ENCODE results near the gene ACP5. TPM values are rescaled to one million over a fixed set of nuclear protein-coding genes. Genes with fewer than 3 reads are reported as not detected.
A peak's percentile ranks its signal among the peaks of the same experiment; 100 is the strongest.
"Not testable (repeated sequence)": the region's sequence is repeated elsewhere in the genome, so short reads cannot be mapped to it uniquely, and the experiment has no call there.

ACP5 gene
- total RNA-seq: 1 to 10 TPM; 8.3 to 8.8 TPM

DNA sequence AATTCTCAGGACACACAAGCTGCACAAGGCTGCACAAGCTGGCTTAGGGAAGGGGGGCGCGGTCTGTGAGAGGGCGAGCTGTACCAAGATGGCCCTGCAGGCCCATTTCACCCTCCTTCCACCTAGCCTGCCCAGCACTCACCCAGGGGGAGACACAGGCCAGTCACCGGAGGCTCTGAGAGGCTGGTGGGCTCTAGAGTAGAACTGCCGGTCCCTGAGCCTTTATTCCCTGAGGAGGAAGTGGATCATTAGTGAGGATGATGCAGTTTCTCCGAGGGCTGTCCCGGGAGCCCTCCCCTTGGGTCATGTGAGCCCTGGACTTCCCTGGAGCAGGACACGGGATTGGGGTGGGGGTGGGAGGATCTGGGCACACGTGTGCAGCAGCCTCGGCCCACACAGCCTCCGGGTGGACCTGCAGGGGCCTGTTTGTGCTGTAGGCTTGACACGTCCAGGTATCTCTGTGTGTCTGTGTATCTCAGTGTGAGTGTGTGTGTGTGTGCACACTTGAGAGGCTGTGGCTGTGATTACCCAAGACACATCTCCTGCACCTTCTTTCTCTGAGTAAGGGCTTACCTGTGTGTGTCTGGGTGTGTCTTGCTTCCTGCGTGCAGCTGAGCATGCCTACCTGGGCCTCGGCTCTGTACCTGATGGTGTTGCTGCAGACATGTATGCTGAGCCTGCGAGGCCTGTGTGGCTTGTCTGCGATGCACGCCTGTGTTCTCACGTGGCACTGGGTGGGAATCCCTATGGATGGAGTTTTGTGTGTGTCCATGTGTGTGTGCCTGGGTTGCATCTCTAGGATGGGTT, at the start of gene ACP5:
Gene ACP5 (minus strand): TSS at position 195 of the 807 bp plus-strand sequence. CDS start 328 bp downstream, outside the sequence.
- no peak for DNase-seq
- Mint-ChIP-seq H3K4me1 (ENCODE audit: low read depth) (peaks cover 29% of the 10 kb centered on the region), H3K27ac (no peak within 1 kb of the TSS), H3K27me3 (ENCODE audit: low read depth) (no peaks in the 10 kb centered on the region), H3K4me3 (peak within 1 kb of the TSS; percentile 63), H3K9me3 (no peaks in the 10 kb centered on the region), H3K36me3 (ENCODE audit: low read depth) (no peaks in the 10 kb centered on the region)
- CTCF ChIA-PET: interaction anchor here (0.6 to 6.6 kb wide), 3 partner anchors 10 to 95 kb away, joined by 3 to 60 read pairs (median 5); partner anchors contain the start of gene ELOF1
- intact Hi-C loops (cut with micrococcal nuclease): no loop called here

- intact Hi-C loops (cut with micrococcal nuclease): no loop called here
These were observed 48.8 kb upstream of the ACP5 start for GRCh38 chr19:11626252-11626651.

GRCh38 chr19:11624069-11624463, 46.6 kb upstream of the ACP5 start:
- DNase-seq: no peak
- Mint-ChIP-seq H3K4me3 (no peak overlapping the region), H3K27ac (no peak overlapping the region), H3K4me1 (ENCODE audit: low read depth) (peaks cover 8% of the 10 kb centered on the region), H3K27me3 (ENCODE audit: low read depth) (peaks cover 9% of the 10 kb centered on the region), H3K9me3 (peaks cover 7% of the 10 kb centered on the region), H3K36me3 (ENCODE audit: low read depth) (peaks cover 25% of the 10 kb centered on the region)
- CTCF ChIA-PET: no interaction called here
- intact Hi-C loops (cut with micrococcal nuclease): no loop called here

More at GRCh38 chr19:11626252-11626651, 48.8 kb upstream of the ACP5 start:
- no peak for DNase-seq
- Mint-ChIP-seq H3K4me3 (no peak overlapping the region), H3K27me3 (ENCODE audit: low read depth) (peaks cover 14% of the 10 kb centered on the region), H3K27ac (no peak overlapping the region), H3K4me1 (ENCODE audit: low read depth) (peaks cover 8% of the 10 kb centered on the region), H3K36me3 (ENCODE audit: low read depth) (peaks cover 5% of the 10 kb centered on the region), H3K9me3 (peaks cover 3% of the 10 kb centered on the region)
- CTCF ChIA-PET: no interaction called here

GRCh38 chr19:11622401-11622800, 45.0 kb upstream of the ACP5 start:
- CTCF ChIA-PET: interaction anchor here (0.6 kb wide), 1 partner anchor 786 kb away, joined by 3 read pairs; no protein-coding TSS in a partner anchor
- DNase-seq; H3K4me1 Mint-ChIP-seq (ENCODE audit: low read depth); H3K4me3 Mint-ChIP-seq; H3K27ac Mint-ChIP-seq; H3K27me3 Mint-ChIP-seq (ENCODE audit: low read depth); intact Hi-C loops (cut with micrococcal nuclease): not testable (repeated sequence)
- H3K36me3 Mint-ChIP-seq (ENCODE audit: low read depth): peaks cover 41% of the 10 kb centered on the region
- H3K9me3 Mint-ChIP-seq: peaks cover 20% of the 10 kb centered on the region

- peaks cover 8% of the 10 kb centered on the region for H3K4me1 Mint-ChIP-seq (ENCODE audit: low read depth)
- CTCF ChIA-PET: no interaction called here
- H3K36me3 Mint-ChIP-seq (ENCODE audit: low read depth): peaks cover 54% of the 10 kb centered on the region
- no peak overlapping the region for H3K27ac Mint-ChIP-seq
- intact Hi-C loops (cut with micrococcal nuclease): no loop called here
- H3K27me3 Mint-ChIP-seq (ENCODE audit: low read depth): peaks cover 8% of the 10 kb centered on the region
- peaks cover 29% of the 10 kb centered on the region for H3K9me3 Mint-ChIP-seq
- no peak for DNase-seq
- no peak overlapping the region for H3K4me3 Mint-ChIP-seq
These were observed 43.1 kb upstream of the ACP5 start for GRCh38 chr19:11620553-11620952.

GRCh38 chr19:11617180-11618062, 40.0 kb upstream of the ACP5 start:
- H3K27ac Mint-ChIP-seq: no peak overlapping the region
- no peaks in the 10 kb centered on the region for H3K27me3 Mint-ChIP-seq (ENCODE audit: low read depth)
- CTCF ChIA-PET: no interaction called here

DNA sequence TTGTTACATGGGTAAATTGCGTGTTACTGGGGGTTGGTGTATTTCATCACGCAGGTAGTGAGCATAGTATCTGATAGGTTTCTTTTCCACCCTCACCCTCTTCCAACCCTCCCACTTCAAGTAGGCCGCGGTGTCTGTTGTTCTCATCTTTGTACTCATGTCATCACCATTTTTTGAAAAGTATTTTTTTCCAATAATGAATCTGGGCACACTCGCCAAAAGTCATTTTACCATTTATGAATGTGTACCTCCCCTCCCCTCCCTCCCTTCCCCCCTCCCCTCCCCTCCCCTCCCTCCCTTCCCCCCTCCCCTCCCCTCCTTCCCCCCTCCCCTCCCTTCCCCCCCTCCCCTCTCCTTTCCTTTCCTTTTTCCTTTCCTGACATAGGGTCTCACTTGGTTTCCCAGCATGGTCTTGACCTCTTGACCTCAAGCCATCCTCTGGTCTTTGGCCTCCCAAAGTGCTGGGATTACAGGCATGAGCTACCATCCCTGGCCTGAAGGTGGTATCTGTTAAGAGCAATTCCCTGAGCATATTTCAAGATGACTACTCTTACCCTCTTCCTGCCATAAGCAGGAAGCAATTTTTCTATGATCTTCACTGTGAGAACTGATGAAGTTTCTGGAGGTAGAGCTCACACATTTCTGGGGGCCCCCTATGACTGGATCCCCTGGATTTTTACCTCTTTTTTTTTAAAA, 35.5 kb upstream of the ACP5 start:
- peaks cover 48% of the 10 kb centered on the region for H3K36me3 Mint-ChIP-seq (ENCODE audit: low read depth)
- intact Hi-C loops (cut with micrococcal nuclease): no loop called here
- no peak for DNase-seq
- H3K27ac Mint-ChIP-seq: peak overlapping the region; percentile 74
- peaks cover 22% of the 10 kb centered on the region for H3K9me3 Mint-ChIP-seq
- CTCF ChIA-PET: interaction anchor here (0.6 to 1.2 kb wide), 2 partner anchors 25 to 77 kb away, joined by 3 to 4 read pairs; no protein-coding TSS in a partner anchor
- peaks cover 5% of the 10 kb centered on the region for H3K4me1 Mint-ChIP-seq (ENCODE audit: low read depth)
- H3K4me3 Mint-ChIP-seq: no peak overlapping the region
- H3K27me3 Mint-ChIP-seq (ENCODE audit: low read depth): no peaks in the 10 kb centered on the region

More at GRCh38 chr19:11617180-11618062, 40.0 kb upstream of the ACP5 start:
- peaks cover 5% of the 10 kb centered on the region for H3K4me1 Mint-ChIP-seq (ENCODE audit: low read depth)
- H3K36me3 Mint-ChIP-seq (ENCODE audit: low read depth): peaks cover 75% of the 10 kb centered on the region
- intact Hi-C loops (cut with micrococcal nuclease): no loop called here
- peaks cover 33% of the 10 kb centered on the region for H3K9me3 Mint-ChIP-seq
- H3K4me3 Mint-ChIP-seq: no peak overlapping the region
- DNase-seq: no peak

- no peak for DNase-seq
- Mint-ChIP-seq H3K36me3 (ENCODE audit: low read depth) (peaks cover 47% of the 10 kb centered on the region), H3K27me3 (ENCODE audit: low read depth) (no peaks in the 10 kb centered on the region), H3K9me3 (peaks cover 17% of the 10 kb centered on the region), H3K4me3 (no peak overlapping the region), H3K27ac (no peak overlapping the region), H3K4me1 (ENCODE audit: low read depth) (peaks cover 5% of the 10 kb centered on the region)
- intact Hi-C loops (cut with micrococcal nuclease): no loop called here
- CTCF ChIA-PET: no interaction called here
These were observed 34.3 kb upstream of the ACP5 start for GRCh38 chr19:11611730-11612129.

GRCh38 chr19:11606484-11606883, 29.0 kb upstream of the ACP5 start:
- Mint-ChIP-seq H3K9me3 (peaks cover 27% of the 10 kb centered on the region), H3K27me3 (ENCODE audit: low read depth) (no peaks in the 10 kb centered on the region), H3K27ac (no peak overlapping the region), H3K4me1 (ENCODE audit: low read depth) (peaks cover 6% of the 10 kb centered on the region), H3K4me3 (no peak overlapping the region), H3K36me3 (ENCODE audit: low read depth) (peaks cover 46% of the 10 kb centered on the region)
- CTCF ChIA-PET: no interaction called here
- intact Hi-C loops (cut with micrococcal nuclease): no loop called here
- DNase-seq: no peak

GRCh38 chr19:11599704-11600103, 22.3 kb upstream of the ACP5 start:
- H3K4me1 Mint-ChIP-seq (ENCODE audit: low read depth): peaks cover 35% of the 10 kb centered on the region
- peaks cover 17% of the 10 kb centered on the region for H3K36me3 Mint-ChIP-seq (ENCODE audit: low read depth)
- intact Hi-C loops (cut with micrococcal nuclease); H3K4me3 Mint-ChIP-seq; H3K27ac Mint-ChIP-seq; H3K9me3 Mint-ChIP-seq; H3K27me3 Mint-ChIP-seq (ENCODE audit: low read depth): not testable (repeated sequence)
- peak; percentile 31 for DNase-seq
- CTCF ChIA-PET: interaction anchor here (0.7 kb wide), 1 partner anchor 363 kb away, joined by 4 read pairs; no protein-coding TSS in a partner anchor

DNA sequence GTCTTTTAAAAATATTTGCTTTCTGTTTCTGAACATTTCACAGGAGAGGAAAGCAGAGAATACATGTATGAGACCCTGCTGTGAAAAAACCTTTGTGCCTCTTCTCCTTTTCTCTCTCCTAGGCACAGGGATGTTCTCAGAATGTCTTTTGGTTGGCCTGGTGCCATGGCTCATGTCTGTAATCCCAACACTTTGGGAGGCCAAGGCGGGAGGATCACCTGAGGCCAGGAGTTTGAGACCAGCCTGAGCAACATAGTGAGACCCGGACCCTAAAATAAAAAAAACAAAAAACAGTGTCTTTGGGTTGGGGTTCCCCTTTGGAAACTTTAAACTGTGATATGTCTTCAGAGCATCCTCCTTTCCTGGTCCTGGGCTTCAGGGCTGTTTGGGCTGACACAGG, 21.3 kb upstream of the ACP5 start:
- Mint-ChIP-seq H3K27ac (no peak overlapping the region), H3K4me3 (peak overlapping the region; percentile 47), H3K27me3 (ENCODE audit: low read depth) (no peaks in the 10 kb centered on the region), H3K4me1 (ENCODE audit: low read depth) (peaks cover 35% of the 10 kb centered on the region), H3K36me3 (ENCODE audit: low read depth) (peaks cover 8% of the 10 kb centered on the region), H3K9me3 (peaks cover 2% of the 10 kb centered on the region)
- intact Hi-C loops (cut with micrococcal nuclease): no loop called here
- CTCF ChIA-PET: interaction anchor here (0.7 kb wide), 1 partner anchor 80 kb away, joined by 3 read pairs; no protein-coding TSS in a partner anchor
- no peak for DNase-seq

DNA sequence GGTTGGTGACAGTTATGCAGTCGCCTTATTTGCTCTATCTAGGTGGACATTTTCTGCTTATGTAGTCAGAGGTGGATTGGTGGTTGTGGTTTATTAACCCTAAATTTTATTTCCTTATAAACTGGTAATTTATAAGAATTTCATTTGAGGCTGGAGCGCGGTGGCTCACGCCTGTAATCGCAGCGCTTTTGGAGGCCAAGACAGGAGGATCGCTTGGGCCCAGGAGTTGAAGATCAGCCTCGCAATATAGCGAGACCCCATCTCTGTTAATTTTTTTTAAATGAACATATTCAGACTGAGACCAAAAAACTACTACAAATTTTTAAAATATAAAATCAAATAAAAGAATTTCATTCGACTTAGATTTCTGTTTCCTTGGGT, 20.6 kb upstream of the ACP5 start:
- CTCF ChIA-PET: interaction anchor here (0.7 to 1.1 kb wide), 2 partner anchors 39 to 62 kb away, joined by 3 read pairs; partner anchors contain the start of gene ELOF1
- peaks cover 2% of the 10 kb centered on the region for H3K9me3 Mint-ChIP-seq
- no peaks in the 10 kb centered on the region for H3K27me3 Mint-ChIP-seq (ENCODE audit: low read depth)
- H3K36me3 Mint-ChIP-seq (ENCODE audit: low read depth): peaks cover 7% of the 10 kb centered on the region
- H3K27ac Mint-ChIP-seq: peak overlapping the region; percentile 10
- DNase-seq: no peak
- intact Hi-C loops (cut with micrococcal nuclease): no loop called here
- H3K4me3 Mint-ChIP-seq: peak overlapping the region; percentile 85
- H3K4me1 Mint-ChIP-seq (ENCODE audit: low read depth): peaks cover 35% of the 10 kb centered on the region

Measured in activated naive CD4-positive, alpha-beta T cell treated with anti-CD3 and anti-CD28 coated beads for 36 hours (primary cell).